Loucy (cell line): ENCODE results near the gene ISX.

Source experiments
- H2AFZ ChIP-seq: fragments of 200-600 bp; sonication (generic); 2 replicates; pipeline ENCODE4 v1.6.0; 2016; ENCODE audit warnings: antibody characterized with exemption, mild to moderate bottlenecking, low read length, moderate library complexity
- H3F3A ChIP-seq: fragments of 200-600 bp; 2 replicates; pipeline ENCODE4 v1.6.0; 2016; ENCODE audit warnings: antibody characterized with exemption, low read depth, mild to moderate bottlenecking
- H3K27me3 ChIP-seq: fragments of 200-600 bp; sonication (generic); 2 replicates; pipeline ENCODE4 v1.6.1; 2014; ENCODE audit warnings: low read length, mild to moderate bottlenecking; ENCODE audit not compliant: insufficient read depth, poor library complexity, severe bottlenecking
- H3K36me3 ChIP-seq: fragments of 200-600 bp; sonication (generic); 2 replicates; pipeline ENCODE4 v1.6.1; 2016; ENCODE audit warnings: low read length; ENCODE audit not compliant: insufficient read depth
- H3K4me1 ChIP-seq: fragments of 200-600 bp; sonication (generic); 2 replicates; pipeline ENCODE4 v1.5.1; 2014; ENCODE audit warnings: low read length, mild to moderate bottlenecking; ENCODE audit not compliant: insufficient read depth, poor library complexity, severe bottlenecking
- H3K4me2 ChIP-seq: fragments of 200-600 bp; sonication (generic); 2 replicates; pipeline ENCODE4 v1.6.0; 2014; ENCODE audit warnings: antibody characterized with exemption, low read length, low read depth, mild to moderate bottlenecking; ENCODE audit not compliant: poor library complexity, severe bottlenecking
- H3K4me3 ChIP-seq: fragments of 200-600 bp; sonication (generic); 2 replicates; pipeline ENCODE4 v1.5.1; 2014; ENCODE audit warnings: low read length, mild to moderate bottlenecking, mixed read lengths; ENCODE audit not compliant: poor library complexity, severe bottlenecking
- H3K79me2 ChIP-seq: fragments of 200-600 bp; sonication (generic); 2 replicates; pipeline ENCODE4 v1.6.1; 2014; ENCODE audit warnings: low read length; ENCODE audit not compliant: insufficient read depth
- H3K9ac ChIP-seq: fragments of 200-600 bp; sonication (generic); 2 replicates; pipeline ENCODE4 v1.6.0; 2014; ENCODE audit warnings: mild to moderate bottlenecking, low read depth, low read length, moderate library complexity; ENCODE audit not compliant: poor library complexity, severe bottlenecking
- H3K9me2 ChIP-seq: fragments of 200-600 bp; sonication (generic); replicated peaks from 2 replicates; pipeline ENCODE4 v1.6.1; 2016; ENCODE audit warnings: low read depth, low read length, mixed read lengths
- H3K9me3 ChIP-seq: fragments of 200-600 bp; sonication (generic); 2 replicates; pipeline ENCODE4 v1.6.1; 2014; ENCODE audit warnings: mild to moderate bottlenecking, antibody characterized with exemption, low read length, low read depth; ENCODE audit not compliant: insufficient read depth
- H4K20me1 ChIP-seq: fragments of 200-600 bp; sonication (generic); 2 replicates; pipeline ENCODE4 v1.6.0; 2014; ENCODE audit warnings: antibody characterized with exemption, low read length, mild to moderate bottlenecking; ENCODE audit not compliant: insufficient read depth, poor library complexity, severe bottlenecking
- EZH2phosphoT487 ChIP-seq: fragments of 200-600 bp; IDR thresholded peaks from 2 replicates; pipeline ENCODE4 v1.6.1; 2018; ENCODE audit warnings: antibody characterized with exemption, mild to moderate bottlenecking, moderate library complexity, borderline replicate concordance
- TF ChIP-seq, protein P1 (sequence below): fragments of 200-600 bp; sonication (generic); conservative IDR thresholded peaks from 2 replicates; pipeline ENCODE4 v1.5.1; 2014; ENCODE audit warnings: mild to moderate bottlenecking, antibody characterized with exemption, low read length

Gene ISX

GRCh38 chr22:35113341-35113740, 47.4 kb downstream of the ISX start:
- H3K79me2 ChIP-seq, result no peaks in the 10 kb centered on the region
- H3K27me3 ChIP-seq, result no peaks in the 10 kb centered on the region
- TF ChIP-seq, protein P1, sequence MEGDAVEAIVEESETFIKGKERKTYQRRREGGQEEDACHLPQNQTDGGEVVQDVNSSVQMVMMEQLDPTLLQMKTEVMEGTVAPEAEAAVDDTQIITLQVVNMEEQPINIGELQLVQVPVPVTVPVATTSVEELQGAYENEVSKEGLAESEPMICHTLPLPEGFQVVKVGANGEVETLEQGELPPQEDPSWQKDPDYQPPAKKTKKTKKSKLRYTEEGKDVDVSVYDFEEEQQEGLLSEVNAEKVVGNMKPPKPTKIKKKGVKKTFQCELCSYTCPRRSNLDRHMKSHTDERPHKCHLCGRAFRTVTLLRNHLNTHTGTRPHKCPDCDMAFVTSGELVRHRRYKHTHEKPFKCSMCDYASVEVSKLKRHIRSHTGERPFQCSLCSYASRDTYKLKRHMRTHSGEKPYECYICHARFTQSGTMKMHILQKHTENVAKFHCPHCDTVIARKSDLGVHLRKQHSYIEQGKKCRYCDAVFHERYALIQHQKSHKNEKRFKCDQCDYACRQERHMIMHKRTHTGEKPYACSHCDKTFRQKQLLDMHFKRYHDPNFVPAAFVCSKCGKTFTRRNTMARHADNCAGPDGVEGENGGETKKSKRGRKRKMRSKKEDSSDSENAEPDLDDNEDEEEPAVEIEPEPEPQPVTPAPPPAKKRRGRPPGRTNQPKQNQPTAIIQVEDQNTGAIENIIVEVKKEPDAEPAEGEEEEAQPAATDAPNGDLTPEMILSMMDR, result no peak
- no peak for TF ChIP-seq EZH2phosphoT487

GRCh38 chr22:35114131-35114980, 48.4 kb downstream of the ISX start:
- Histone ChIP-seq H3K27me3 (no peaks in the 10 kb centered on the region), H3K9ac (no peak overlapping the region), H3K4me2 (no peak overlapping the region), H3K9me3 (no peaks in the 10 kb centered on the region; the same call in 1 of the 2 replicates), H3K9me2 (no peaks in the 10 kb centered on the region), H3K79me2 (no peaks in the 10 kb centered on the region), H3K4me3 (no peak overlapping the region), H3K36me3 (no peaks in the 10 kb centered on the region), H2AFZ (no peak overlapping the region), H3K4me1 (no peaks in the 10 kb centered on the region), H4K20me1 (no peaks in the 10 kb centered on the region), H3F3A (no peaks in the 10 kb centered on the region)
- no peak for TF ChIP-seq EZH2phosphoT487
- TF ChIP-seq, protein P1, result no peak

More at GRCh38 chr22:35113341-35113740, 47.4 kb downstream of the ISX start:
- Histone ChIP-seq H4K20me1 (no peaks in the 10 kb centered on the region), H3K4me1 (no peaks in the 10 kb centered on the region), H3K4me3 (no peak overlapping the region), H3K9me2 (no peaks in the 10 kb centered on the region), H3K9ac (no peak overlapping the region), H3F3A (no peaks in the 10 kb centered on the region), H3K36me3 (no peaks in the 10 kb centered on the region), H3K4me2 (no peak overlapping the region), H3K9me3 (peaks cover 7% of the 10 kb centered on the region; the same call in 1 of the 2 replicates), H2AFZ (no peak overlapping the region)

DNA sequence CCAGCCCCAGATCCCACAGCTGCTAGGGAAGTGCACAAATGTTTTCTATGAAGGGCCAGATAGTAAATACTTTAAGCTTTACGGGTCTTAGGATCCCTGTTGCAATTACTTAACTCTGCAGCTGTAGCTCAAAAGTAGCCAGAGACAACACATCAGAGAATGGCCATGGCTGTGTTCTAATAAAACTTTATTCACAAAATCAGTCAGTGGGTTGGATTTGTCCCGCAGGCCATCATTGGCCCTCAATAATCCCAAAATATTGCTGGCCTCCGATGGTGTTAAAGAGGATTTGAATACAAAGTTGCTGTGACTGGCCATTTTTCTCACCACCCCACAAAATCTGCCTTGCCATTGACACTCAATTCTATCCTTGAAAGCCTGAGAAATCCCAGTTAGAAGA, 49.6 kb downstream of the ISX start:
- no peaks in the 10 kb centered on the region for H3K4me1 ChIP-seq
- H4K20me1 ChIP-seq, result no peaks in the 10 kb centered on the region
- H2AFZ ChIP-seq, result no peak overlapping the region
- no peak for TF ChIP-seq EZH2phosphoT487
- TF ChIP-seq, protein P1, result no peak
- no peak overlapping the region for H3K9ac ChIP-seq
- H3K4me2 ChIP-seq, result no peak overlapping the region
- no peaks in the 10 kb centered on the region for H3K9me2 ChIP-seq
- H3K27me3 ChIP-seq, result no peaks in the 10 kb centered on the region
- H3F3A ChIP-seq, result no peaks in the 10 kb centered on the region
- H3K79me2 ChIP-seq, result no peaks in the 10 kb centered on the region
- H3K36me3 ChIP-seq, result no peaks in the 10 kb centered on the region
- H3K9me3 ChIP-seq, result no peaks in the 10 kb centered on the region; the same call in 1 of the 2 replicates
- no peak overlapping the region for H3K4me3 ChIP-seq
